HUES48 (cell line): ENCODE measurements around the gene GPD1.

Source experiments
- H3K27ac ChIP-seq: one replicate; pipeline ENCODE4 v1.7.0; 2013; ENCODE audit warnings: low read depth, low read length, inconsistent platforms
- H3K27me3 ChIP-seq: 2 replicates; pipeline ENCODE4 v1.6.1; 2013; ENCODE audit warnings: mild to moderate bottlenecking, low read length; ENCODE audit not compliant: control insufficient read depth, insufficient read depth
- H3K36me3 ChIP-seq: 2 replicates; pipeline ENCODE4 v1.6.1; 2013; ENCODE audit warnings: low read length; ENCODE audit not compliant: control insufficient read depth, insufficient read depth
- H3K4me1 ChIP-seq: 2 replicates; pipeline ENCODE4 v1.6.1; 2013; ENCODE audit warnings: mild to moderate bottlenecking, low read length; ENCODE audit not compliant: control insufficient read depth, insufficient read depth
- H3K4me3 ChIP-seq: 2 replicates; pipeline ENCODE4 v1.5.1; 2013; ENCODE audit warnings: mild to moderate bottlenecking, low read depth, low read length
- H3K9ac ChIP-seq: 2 replicates; pipeline ENCODE4 v1.6.1; 2013; ENCODE audit warnings: mild to moderate bottlenecking, low read depth, low read length, moderate library complexity
- H3K9me3 ChIP-seq: 2 replicates; pipeline ENCODE4 v1.6.1; 2013; ENCODE audit warnings: low read length; ENCODE audit not compliant: control insufficient read depth, insufficient read depth

The GPD1 gene

DNA sequence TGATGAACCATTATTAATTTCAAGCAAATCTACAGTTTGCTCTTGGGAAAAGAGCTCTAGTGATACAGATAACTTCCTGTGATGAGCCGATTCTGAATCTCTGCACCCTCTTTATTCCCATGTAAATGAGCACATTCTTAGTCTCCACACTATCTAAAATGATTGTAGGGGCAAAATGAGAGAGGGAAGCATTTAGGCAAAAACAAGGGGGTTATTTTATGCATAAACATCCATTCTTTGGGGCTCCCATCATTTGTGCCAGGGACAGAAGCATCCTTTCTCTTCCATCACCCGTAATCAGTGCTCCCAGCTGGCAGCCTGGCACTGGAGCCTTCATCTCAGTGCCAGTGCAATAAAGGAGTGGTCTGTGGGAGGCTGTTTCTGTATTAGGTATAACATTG, 1.7 kb upstream of the GPD1 start:
- no peaks in the 10 kb centered on the region for H3K27me3 ChIP-seq
- no peak overlapping the region for H3K4me3 ChIP-seq
- no peaks in the 10 kb centered on the region for H3K9me3 ChIP-seq
- H3K36me3 ChIP-seq: peaks cover 38% of the 10 kb centered on the region
- peaks cover 11% of the 10 kb centered on the region; the same call in 1 of the 2 replicates for H3K4me1 ChIP-seq
- H3K9ac ChIP-seq: no peak overlapping the region
- H3K27ac ChIP-seq: no peak overlapping the region

- Histone ChIP-seq H3K36me3 (peaks cover 36% of the 10 kb centered on the region), H3K4me3 (no peak overlapping the region), H3K9ac (no peak overlapping the region), H3K27me3 (no peaks in the 10 kb centered on the region), H3K27ac (no peak overlapping the region), H3K4me1 (peaks cover 11% of the 10 kb centered on the region; the same call in 1 of the 2 replicates), H3K9me3 (no peaks in the 10 kb centered on the region)
Measured at GRCh38 chr12:50102646-50103309, 1.0 kb upstream of the GPD1 start.

GRCh38 chr12:50103351-50103750, 457 bp upstream of the GPD1 start:
- H3K9ac ChIP-seq: no peak overlapping the region
- no peaks in the 10 kb centered on the region for H3K9me3 ChIP-seq
- no peaks in the 10 kb centered on the region for H3K27me3 ChIP-seq
- no peak overlapping the region for H3K27ac ChIP-seq
- H3K4me3 ChIP-seq: no peak overlapping the region
- peaks cover 11% of the 10 kb centered on the region; the same call in 1 of the 2 replicates for H3K4me1 ChIP-seq
- H3K36me3 ChIP-seq: peaks cover 30% of the 10 kb centered on the region

DNA sequence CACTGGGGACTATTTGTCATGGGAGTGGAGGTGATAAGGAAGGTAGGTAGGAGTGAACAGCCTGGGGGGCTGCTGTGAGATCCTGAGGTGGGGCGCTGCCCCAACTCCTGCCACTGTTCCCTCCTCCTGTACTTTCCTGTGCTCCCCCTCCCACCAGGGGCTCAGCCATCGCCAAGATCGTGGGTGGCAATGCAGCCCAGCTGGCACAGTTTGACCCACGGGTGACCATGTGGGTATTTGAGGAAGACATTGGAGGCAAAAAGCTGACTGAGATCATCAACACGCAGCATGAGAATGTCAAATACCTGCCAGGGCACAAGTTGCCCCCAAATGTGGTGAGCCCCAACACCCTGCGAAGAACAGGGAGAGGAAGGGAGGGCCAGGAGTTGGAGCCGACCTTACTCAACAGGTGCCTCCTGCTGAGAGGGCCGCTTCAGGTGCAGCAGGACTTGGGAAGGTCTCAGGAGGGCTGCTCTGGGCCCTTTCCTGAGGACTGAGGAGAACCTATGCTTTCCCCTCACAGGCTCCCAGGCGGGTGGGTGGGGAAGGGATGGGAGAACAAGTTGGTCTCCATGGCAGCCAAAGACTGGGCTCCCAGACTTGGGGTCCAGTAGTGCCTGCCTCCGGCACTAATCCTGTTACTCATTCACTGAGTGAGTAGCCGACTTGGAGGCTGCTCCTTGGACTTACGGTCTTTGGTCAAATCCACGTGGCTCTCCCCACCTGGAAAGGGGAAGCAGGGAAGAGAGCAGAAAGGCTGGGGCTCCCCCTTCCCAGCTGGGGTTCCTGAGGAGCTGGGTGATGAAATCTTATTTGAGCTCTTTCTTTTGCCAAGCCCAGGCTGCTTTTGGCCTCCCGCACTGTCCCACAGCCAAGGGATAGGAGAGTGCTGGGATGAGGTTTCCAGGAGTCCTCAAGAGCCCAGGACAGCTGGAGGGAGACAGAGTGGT, 884 bp downstream of the GPD1 start:
- H3K27me3 ChIP-seq: no peaks in the 10 kb centered on the region
- peaks cover 17% of the 10 kb centered on the region for H3K36me3 ChIP-seq
- no peak overlapping the region for H3K4me3 ChIP-seq
- H3K27ac ChIP-seq: no peak overlapping the region
- peaks cover 11% of the 10 kb centered on the region; the same call in 1 of the 2 replicates for H3K4me1 ChIP-seq
- no peaks in the 10 kb centered on the region for H3K9me3 ChIP-seq
- no peak overlapping the region for H3K9ac ChIP-seq

DNA sequence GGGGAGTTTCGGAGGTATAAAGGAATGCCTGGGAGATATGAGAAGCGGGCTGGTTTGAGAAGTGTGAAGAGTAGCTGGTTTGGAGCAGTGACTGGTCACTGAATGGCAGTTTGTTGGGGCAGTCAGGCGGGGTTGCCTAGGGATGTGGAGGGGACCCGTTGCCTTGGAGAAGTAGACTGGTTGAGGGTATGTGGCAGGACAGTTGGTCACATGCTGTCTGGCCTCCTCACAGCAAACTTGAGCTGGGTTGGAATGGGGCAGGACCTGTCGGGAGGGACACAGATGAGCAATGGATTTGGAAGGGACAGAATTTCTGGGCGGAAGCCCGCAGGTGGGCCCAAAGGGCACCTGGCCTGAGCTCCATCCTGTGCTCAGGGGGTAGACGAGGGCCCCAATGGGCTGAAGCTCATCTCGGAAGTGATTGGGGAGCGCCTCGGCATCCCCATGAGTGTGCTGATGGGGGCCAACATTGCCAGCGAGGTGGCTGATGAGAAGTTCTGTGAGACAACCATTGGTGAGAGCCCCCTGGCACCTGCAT, 2.2 kb downstream of the GPD1 start:
- no peak overlapping the region for H3K27ac ChIP-seq
- H3K27me3 ChIP-seq: no peaks in the 10 kb centered on the region
- peaks cover 9% of the 10 kb centered on the region; the same call in 1 of the 2 replicates for H3K36me3 ChIP-seq
- no peak overlapping the region for H3K9ac ChIP-seq
- no peaks in the 10 kb centered on the region for H3K9me3 ChIP-seq
- H3K4me1 ChIP-seq: peaks cover 19% of the 10 kb centered on the region
- no peak overlapping the region for H3K4me3 ChIP-seq

- Histone ChIP-seq H3K27me3 (no peaks in the 10 kb centered on the region), H3K4me3 (no peak overlapping the region), H3K9ac (no peak overlapping the region), H3K27ac (no peak overlapping the region), H3K9me3 (no peaks in the 10 kb centered on the region), H3K4me1 (peaks cover 17% of the 10 kb centered on the region), H3K36me3 (peaks cover 6% of the 10 kb centered on the region; the same call in 1 of the 2 replicates)
Measured at GRCh38 chr12:50106907-50107306, 3.1 kb downstream of the GPD1 start.

DNA sequence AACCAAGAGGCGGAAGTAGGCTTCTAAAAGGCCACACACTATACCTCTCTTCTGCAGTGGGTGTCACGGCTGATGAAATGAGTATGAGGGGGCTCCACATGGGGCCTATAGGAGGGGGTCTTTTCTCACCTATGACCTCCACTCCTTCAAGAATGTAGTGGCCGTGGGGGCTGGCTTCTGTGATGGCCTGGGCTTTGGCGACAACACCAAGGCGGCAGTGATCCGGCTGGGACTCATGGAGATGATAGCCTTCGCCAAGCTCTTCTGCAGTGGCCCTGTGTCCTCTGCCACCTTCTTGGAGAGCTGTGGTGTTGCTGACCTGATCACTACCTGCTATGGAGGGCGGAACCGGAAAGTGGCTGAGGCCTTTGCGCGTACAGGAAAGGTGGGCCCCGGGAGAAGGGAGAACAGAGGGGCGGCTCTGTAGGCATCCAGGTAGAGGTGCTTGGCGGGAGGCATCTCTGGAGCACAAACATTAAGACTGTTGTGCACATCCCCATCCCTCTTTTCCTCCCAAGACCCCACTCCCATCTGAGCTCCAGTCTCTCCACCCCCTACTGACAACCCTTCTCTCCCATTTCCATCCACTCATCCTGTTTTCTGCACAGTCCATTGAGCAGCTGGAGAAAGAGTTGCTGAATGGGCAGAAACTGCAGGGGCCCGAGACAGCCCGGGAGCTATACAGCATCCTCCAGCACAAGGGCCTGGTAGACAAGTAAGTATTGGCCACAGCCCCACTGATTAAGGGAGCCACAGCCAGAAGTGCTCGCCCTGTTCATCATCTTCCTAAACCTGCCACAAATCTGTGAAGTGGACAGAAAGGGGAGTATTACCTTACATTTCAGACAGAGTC, 3.8 kb downstream of the GPD1 start:
- Histone ChIP-seq H3K9me3 (no peaks in the 10 kb centered on the region), H3K36me3 (no peaks in the 10 kb centered on the region), H3K4me1 (peaks cover 17% of the 10 kb centered on the region), H3K9ac (no peak overlapping the region), H3K4me3 (no peak overlapping the region), H3K27ac (no peak overlapping the region), H3K27me3 (no peaks in the 10 kb centered on the region)

GRCh38 chr12:50109319-50109718, 5.5 kb downstream of the GPD1 start:
- Histone ChIP-seq H3K9ac (no peak overlapping the region), H3K9me3 (no peaks in the 10 kb centered on the region), H3K36me3 (no peaks in the 10 kb centered on the region), H3K27me3 (no peaks in the 10 kb centered on the region), H3K4me3 (no peak overlapping the region), H3K27ac (no peak overlapping the region), H3K4me1 (peaks cover 11% of the 10 kb centered on the region)

- Histone ChIP-seq H3K27me3 (no peaks in the 10 kb centered on the region), H3K27ac (peak overlapping the region; percentile 73), H3K4me1 (peaks cover 11% of the 10 kb centered on the region), H3K36me3 (no peaks in the 10 kb centered on the region), H3K9me3 (no peaks in the 10 kb centered on the region), H3K9ac (no peak overlapping the region), H3K4me3 (no peak overlapping the region)
Measured at GRCh38 chr12:50110127-50110761, 6.4 kb downstream of the GPD1 start.

GRCh38 chr12:50110762-50111351, 7.0 kb downstream of the GPD1 start:
- Histone ChIP-seq H3K9me3 (no peaks in the 10 kb centered on the region), H3K4me1 (peaks cover 11% of the 10 kb centered on the region), H3K4me3 (no peak overlapping the region), H3K9ac (no peak overlapping the region), H3K27ac (peak overlapping the region; percentile 73), H3K27me3 (no peaks in the 10 kb centered on the region), H3K36me3 (no peaks in the 10 kb centered on the region)
